ENCODE results near the gene PLPPR3. TPM values are rescaled to one million over a fixed set of nuclear protein-coding genes. Genes with fewer than 3 reads are reported as not detected.

Gene PLPPR3
- total and polyA plus RNA-seq, 9 of the 15 experiments (the other 6 are each of a cell fraction or from before 2014, with no cell fraction given), result 0.01 to 48.2 (median 8.6) TPM

- BruUV-seq (replicated peaks), result no TSS peak
- peak overlapping the region; percentile 87 for H3K4me2 ChIP-seq (ENCODE audit: insufficient read depth, low read length)
- 3% methylated on average over 12 of the region's 70 CpGs for WGBS (ENCODE audit: insufficient coverage, low coverage, missing lambda C conversion rate)
- ChIA-PET CTCF (ENCODE audit: low intra/inter-chr PET ratio) (no interaction called here), POLR2A (interaction anchor here (1.1 to 1.2 kb wide), 2 partner anchors 12 to 45 kb away, joined by 3 read pairs; no protein-coding TSS in a partner anchor)
- peaks cover 5 to 58% of the 10 kb centered on the region in 2 experiments for H3K4me1 ChIP-seq (replicated peaks in 1 of 2; ENCODE audit: control insufficient read depth in 2 of 2, insufficient read depth in 2 of 2, low read length in 2 of 2)
- H2AFZ ChIP-seq (ENCODE audit: low read depth, low read length), result peak overlapping the region; percentile 93
- DNase-seq (ENCODE audit: extremely low read depth in 1 of 4, low spot score in 3 of 4) (peak in 2 of 4 experiments; percentile 73 to 79), ATAC-seq (peak; percentile 71), FAIRE-seq (no peak)
- H3K27ac ChIP-seq (ENCODE audit: extremely low read depth, low read depth, low read length), result peak overlapping the region; percentile 8; the same call in 1 of the 3 replicates
- intact Hi-C loops (cut with micrococcal nuclease), result no loop called here
- no peaks in the 10 kb centered on the region for H3K36me3 ChIP-seq (ENCODE audit: control insufficient read depth, insufficient read depth, low read length)
- no peaks in the 10 kb centered on the region for H3K9me3 ChIP-seq (replicated peaks; ENCODE audit: control insufficient read depth, insufficient read depth, low read depth, low read length)
- peak overlapping the region; percentile 34 to 92; a peak in 3 of 4 replicates for H3K9ac ChIP-seq (ENCODE audit: insufficient read depth in 1 of 2, low read depth in 2 of 2, low read length in 2 of 2)
- peak overlapping the region; percentile 39 for H3K4me3 ChIP-seq
- in situ Hi-C loops (cut with MboI), result no loop called here
- no peaks in the 10 kb centered on the region for H3K27me3 ChIP-seq (ENCODE audit: control insufficient read depth in 2 of 2, insufficient read depth in 2 of 2, low read length in 2 of 2)
- H3K9me1 ChIP-seq (ENCODE audit: control insufficient read depth, insufficient read depth, low read length), result no peaks in the 10 kb centered on the region
- H4K20me1 ChIP-seq (replicated peaks; ENCODE audit: control insufficient read depth, insufficient read depth, low read length), result no peaks in the 10 kb centered on the region
- H3K79me2 ChIP-seq (ENCODE audit: control insufficient read depth, insufficient read depth, low read length), result no peaks in the 10 kb centered on the region
- TF ChIP-seq NR2F6 (CRISPR knock-in tag; IDR thresholded peaks at IDR 0.05) (no peak), ZNF76 (CRISPR knock-in tag; IDR thresholded peaks at IDR 0.05; ENCODE audit: borderline replicate concordance) (no peak), EGR1 (conservative IDR thresholded peaks at IDR 0.05) (peak; percentile 36), ZBTB5 (IDR thresholded peaks at IDR 0.05) (no peak), SNIP1 (IDR thresholded peaks at IDR 0.05; ENCODE audit: low read depth) (no peak), CAMTA2 (CRISPR knock-in tag; conservative IDR thresholded peaks at IDR 0.05) (no peak), ZNF518B (CRISPR knock-in tag; IDR thresholded peaks at IDR 0.05) (no peak), ZNF780A (CRISPR knock-in tag; IDR thresholded peaks at IDR 0.05) (no peak), HINFP (tag; conservative IDR thresholded peaks at IDR 0.05; ENCODE audit: low read depth) (no peak), RNF219 (CRISPR knock-in tag; IDR thresholded peaks at IDR 0.05) (no peak), HDAC6 (IDR thresholded peaks at IDR 0.05; ENCODE audit: low read depth, low read length) (no peak)
These were observed 22.2 kb upstream of the PLPPR3 start for GRCh38 chr19:843836-844545.

Measured in K562 (cell line).